ENCODE measurements around the gene HUNK. TPM values are rescaled to one million over a fixed set of nuclear protein-coding genes. Genes with fewer than 3 reads are reported as not detected.

HUNK gene
- total RNA-seq, 1 experiment from 2014 or later = not detected

DNA sequence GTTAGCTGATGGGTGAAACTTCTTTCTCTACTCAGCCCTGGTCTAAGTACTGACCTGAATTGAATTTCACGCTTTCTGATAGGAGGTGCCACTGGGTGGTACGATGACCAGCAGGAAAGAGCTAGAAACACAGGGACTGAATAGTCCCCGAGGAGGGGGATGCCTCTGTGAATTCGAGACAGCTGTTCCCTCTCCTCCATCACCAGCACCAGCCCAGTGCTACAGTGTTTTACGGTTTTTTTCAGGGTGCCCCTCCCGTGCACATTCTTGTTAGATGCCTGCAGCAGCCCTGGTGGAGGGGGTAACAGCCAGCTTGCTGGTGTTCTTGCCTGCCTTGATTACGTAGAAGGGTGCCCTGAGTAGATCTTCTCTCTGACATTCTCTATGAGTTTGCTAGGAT lies 7.1 kb downstream of the HUNK start:
- TF ChIP-seq, protein P1, sequence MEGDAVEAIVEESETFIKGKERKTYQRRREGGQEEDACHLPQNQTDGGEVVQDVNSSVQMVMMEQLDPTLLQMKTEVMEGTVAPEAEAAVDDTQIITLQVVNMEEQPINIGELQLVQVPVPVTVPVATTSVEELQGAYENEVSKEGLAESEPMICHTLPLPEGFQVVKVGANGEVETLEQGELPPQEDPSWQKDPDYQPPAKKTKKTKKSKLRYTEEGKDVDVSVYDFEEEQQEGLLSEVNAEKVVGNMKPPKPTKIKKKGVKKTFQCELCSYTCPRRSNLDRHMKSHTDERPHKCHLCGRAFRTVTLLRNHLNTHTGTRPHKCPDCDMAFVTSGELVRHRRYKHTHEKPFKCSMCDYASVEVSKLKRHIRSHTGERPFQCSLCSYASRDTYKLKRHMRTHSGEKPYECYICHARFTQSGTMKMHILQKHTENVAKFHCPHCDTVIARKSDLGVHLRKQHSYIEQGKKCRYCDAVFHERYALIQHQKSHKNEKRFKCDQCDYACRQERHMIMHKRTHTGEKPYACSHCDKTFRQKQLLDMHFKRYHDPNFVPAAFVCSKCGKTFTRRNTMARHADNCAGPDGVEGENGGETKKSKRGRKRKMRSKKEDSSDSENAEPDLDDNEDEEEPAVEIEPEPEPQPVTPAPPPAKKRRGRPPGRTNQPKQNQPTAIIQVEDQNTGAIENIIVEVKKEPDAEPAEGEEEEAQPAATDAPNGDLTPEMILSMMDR (IDR thresholded peaks at IDR 0.05; ENCODE audit: unreplicated experiment) = no peak
- Mint-ChIP-seq H3K36me3 (ENCODE audit: insufficient read depth, unreplicated experiment) (no peaks in the 10 kb centered on the region), H3K27me3 (ENCODE audit: insufficient read depth, unreplicated experiment) (peaks cover 63% of the 10 kb centered on the region), H3K27ac (ENCODE audit: low read depth, unreplicated experiment) (no peak overlapping the region), H3K4me3 (ENCODE audit: unreplicated experiment) (no peak overlapping the region), H3K9me3 (ENCODE audit: unreplicated experiment) (no peaks in the 10 kb centered on the region), H3K4me1 (ENCODE audit: insufficient read depth, unreplicated experiment) (no peaks in the 10 kb centered on the region)
- CTCF ChIA-PET = interaction anchor here (0.6 to 2.0 kb wide), 3 partner anchors 13 to 378 kb away, joined by 4 to 10 read pairs (median 5); no protein-coding TSS in a partner anchor
- POLR2A ChIA-PET = interaction anchor here (1.2 kb wide), 1 partner anchor 9 kb away, joined by 3 read pairs; no protein-coding TSS in a partner anchor
- intact Hi-C loops (cut with micrococcal nuclease) = no loop called here
- DNase-seq (ENCODE audit: unreplicated experiment) = no peak
- BruUV-seq (replicated peaks) = no TSS peak

DNA sequence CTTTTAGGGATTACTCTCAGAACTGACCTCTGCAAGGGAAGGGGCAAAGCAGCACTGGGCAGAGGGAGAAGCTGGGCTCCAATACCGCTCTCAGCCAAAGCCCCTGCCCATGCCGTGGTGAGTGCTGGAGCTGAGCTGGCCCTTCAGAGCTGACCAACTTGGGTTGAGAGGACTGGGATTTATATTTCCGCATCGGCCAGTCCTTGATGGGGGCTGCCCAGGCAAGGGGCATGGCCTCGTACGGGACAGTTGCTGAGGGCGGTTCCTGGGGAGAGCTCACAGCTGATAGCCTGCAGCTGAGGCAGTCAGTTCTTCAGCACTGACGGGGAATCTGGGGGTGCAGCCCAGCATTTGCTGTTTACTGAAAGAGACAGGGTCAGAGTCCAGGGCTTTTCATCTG lies 8.0 kb downstream of the HUNK start:
- TF ChIP-seq, protein P1 (IDR thresholded peaks at IDR 0.05; ENCODE audit: unreplicated experiment) = no peak
- H3K4me3 Mint-ChIP-seq (ENCODE audit: unreplicated experiment) = no peak overlapping the region
- no peaks in the 10 kb centered on the region for H3K9me3 Mint-ChIP-seq (ENCODE audit: unreplicated experiment)
- no peak overlapping the region for H3K27ac Mint-ChIP-seq (ENCODE audit: low read depth, unreplicated experiment)
- BruUV-seq (replicated peaks) = no TSS peak
- H3K36me3 Mint-ChIP-seq (ENCODE audit: insufficient read depth, unreplicated experiment) = no peaks in the 10 kb centered on the region
- DNase-seq (ENCODE audit: unreplicated experiment) = no peak
- POLR2A ChIA-PET = no interaction called here
- CTCF ChIA-PET = interaction anchor here (1.2 to 2.0 kb wide), 2 partner anchors 14 to 100 kb away, joined by 3 to 10 read pairs; no protein-coding TSS in a partner anchor
- peaks cover 54% of the 10 kb centered on the region for H3K27me3 Mint-ChIP-seq (ENCODE audit: insufficient read depth, unreplicated experiment)
- intact Hi-C loops (cut with micrococcal nuclease) = no loop called here
- H3K4me1 Mint-ChIP-seq (ENCODE audit: insufficient read depth, unreplicated experiment) = no peaks in the 10 kb centered on the region

DNA sequence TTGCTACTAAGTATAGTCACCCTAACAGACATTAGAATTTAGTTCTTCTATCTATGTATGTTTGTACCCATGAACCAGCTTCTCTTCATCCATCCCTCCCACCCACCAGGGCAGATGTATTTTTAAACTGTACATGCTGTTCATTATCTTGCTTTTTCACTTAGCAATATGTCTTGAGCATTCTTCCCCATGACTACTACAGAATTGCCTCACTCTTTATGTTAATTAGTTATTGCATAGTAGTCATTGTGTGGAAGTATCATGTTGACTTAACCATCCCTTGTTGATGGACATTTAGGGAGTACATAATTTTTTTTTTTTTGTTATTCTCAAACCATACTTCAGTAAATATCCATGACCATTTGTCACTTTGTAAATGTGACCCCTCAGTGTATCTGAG lies 9.9 kb downstream of the HUNK start:
- DNase-seq (ENCODE audit: unreplicated experiment) = no peak
- no TSS peak for BruUV-seq (replicated peaks)
- no peaks in the 10 kb centered on the region for H3K9me3 Mint-ChIP-seq (ENCODE audit: unreplicated experiment)
- intact Hi-C loops (cut with micrococcal nuclease) = no loop called here
- ChIA-PET CTCF (no interaction called here), POLR2A (interaction anchor here (0.6 kb wide), 1 partner anchor 69 kb away, joined by 3 read pairs; no protein-coding TSS in a partner anchor)
- no peaks in the 10 kb centered on the region for H3K4me1 Mint-ChIP-seq (ENCODE audit: insufficient read depth, unreplicated experiment)
- H3K4me3 Mint-ChIP-seq (ENCODE audit: unreplicated experiment) = no peak overlapping the region
- TF ChIP-seq, protein P1 (IDR thresholded peaks at IDR 0.05; ENCODE audit: unreplicated experiment) = no peak
- peaks cover 35% of the 10 kb centered on the region for H3K27me3 Mint-ChIP-seq (ENCODE audit: insufficient read depth, unreplicated experiment)
- H3K36me3 Mint-ChIP-seq (ENCODE audit: insufficient read depth, unreplicated experiment) = no peaks in the 10 kb centered on the region
- no peak overlapping the region for H3K27ac Mint-ChIP-seq (ENCODE audit: low read depth, unreplicated experiment)

DNA sequence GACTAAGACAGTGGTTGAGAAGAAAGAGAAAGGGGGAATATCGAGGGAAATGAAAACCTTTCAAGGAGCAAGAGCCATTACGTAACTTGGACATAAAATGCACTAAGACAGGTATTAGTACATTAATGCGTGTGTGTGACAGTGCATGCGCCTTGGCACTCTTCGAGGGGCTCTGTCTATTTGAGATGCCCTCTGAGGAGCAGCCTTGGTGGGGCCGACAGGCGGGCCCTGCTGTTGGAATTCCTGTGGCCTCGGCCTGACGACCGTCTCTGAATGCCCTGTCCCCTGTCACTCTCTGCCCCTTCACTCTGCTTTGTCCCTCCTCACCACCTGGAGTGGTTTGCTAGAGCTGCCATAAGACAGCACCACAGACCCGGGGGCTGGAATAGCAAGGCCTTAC lies 12.3 kb downstream of the HUNK start:
- ChIA-PET POLR2A (no interaction called here), CTCF (interaction anchor here (0.6 kb wide), 1 partner anchor 317 kb away, joined by 3 read pairs; no protein-coding TSS in a partner anchor)
- TF ChIP-seq, protein P1 (IDR thresholded peaks at IDR 0.05; ENCODE audit: unreplicated experiment) = no peak
- no TSS peak for BruUV-seq (replicated peaks)
- intact Hi-C loops (cut with micrococcal nuclease) = no loop called here
- peaks cover 5% of the 10 kb centered on the region for H3K4me1 Mint-ChIP-seq (ENCODE audit: insufficient read depth, unreplicated experiment)
- no peak for DNase-seq (ENCODE audit: unreplicated experiment)
- no peak overlapping the region for H3K27ac Mint-ChIP-seq (ENCODE audit: low read depth, unreplicated experiment)
- no peak overlapping the region for H3K4me3 Mint-ChIP-seq (ENCODE audit: unreplicated experiment)
- H3K9me3 Mint-ChIP-seq (ENCODE audit: unreplicated experiment) = no peaks in the 10 kb centered on the region
- peaks cover 22% of the 10 kb centered on the region for H3K27me3 Mint-ChIP-seq (ENCODE audit: insufficient read depth, unreplicated experiment)
- H3K36me3 Mint-ChIP-seq (ENCODE audit: insufficient read depth, unreplicated experiment) = no peaks in the 10 kb centered on the region
